ENCODE data around the gene ABHD17C.
A peak's percentile ranks its signal among the peaks of the same experiment; 100 is the strongest.

ABHD17C gene

DNA sequence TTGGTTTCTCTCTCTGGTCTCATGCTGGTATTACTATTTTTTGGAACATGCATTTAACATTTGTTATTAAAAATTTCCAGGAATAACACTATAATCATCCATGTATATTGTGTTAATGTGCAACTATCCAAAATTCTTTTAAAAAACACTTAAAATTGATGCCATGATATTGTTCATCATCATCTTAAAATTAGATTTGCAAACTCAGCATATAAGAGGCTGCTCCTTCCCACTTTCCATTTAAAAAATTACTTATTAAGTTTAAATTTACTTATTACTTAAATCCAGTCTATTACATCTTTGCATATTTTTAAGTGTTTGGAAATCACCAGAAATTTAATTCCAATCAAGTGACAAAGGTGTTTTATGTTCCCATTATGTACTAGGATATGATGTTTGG is 5.8 kb upstream of the ABHD17C start:
- no peak overlapping the region for H3K4me3 ChIP-seq (ENCODE audit: low read length)
- TF ChIP-seq, protein P1, sequence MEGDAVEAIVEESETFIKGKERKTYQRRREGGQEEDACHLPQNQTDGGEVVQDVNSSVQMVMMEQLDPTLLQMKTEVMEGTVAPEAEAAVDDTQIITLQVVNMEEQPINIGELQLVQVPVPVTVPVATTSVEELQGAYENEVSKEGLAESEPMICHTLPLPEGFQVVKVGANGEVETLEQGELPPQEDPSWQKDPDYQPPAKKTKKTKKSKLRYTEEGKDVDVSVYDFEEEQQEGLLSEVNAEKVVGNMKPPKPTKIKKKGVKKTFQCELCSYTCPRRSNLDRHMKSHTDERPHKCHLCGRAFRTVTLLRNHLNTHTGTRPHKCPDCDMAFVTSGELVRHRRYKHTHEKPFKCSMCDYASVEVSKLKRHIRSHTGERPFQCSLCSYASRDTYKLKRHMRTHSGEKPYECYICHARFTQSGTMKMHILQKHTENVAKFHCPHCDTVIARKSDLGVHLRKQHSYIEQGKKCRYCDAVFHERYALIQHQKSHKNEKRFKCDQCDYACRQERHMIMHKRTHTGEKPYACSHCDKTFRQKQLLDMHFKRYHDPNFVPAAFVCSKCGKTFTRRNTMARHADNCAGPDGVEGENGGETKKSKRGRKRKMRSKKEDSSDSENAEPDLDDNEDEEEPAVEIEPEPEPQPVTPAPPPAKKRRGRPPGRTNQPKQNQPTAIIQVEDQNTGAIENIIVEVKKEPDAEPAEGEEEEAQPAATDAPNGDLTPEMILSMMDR (IDR thresholded peaks at IDR 0.05; ENCODE audit: insufficient read depth, low read depth, low read length, missing control alignments), result no peak
- DNase-seq (ENCODE audit: low read depth), result no peak

DNA sequence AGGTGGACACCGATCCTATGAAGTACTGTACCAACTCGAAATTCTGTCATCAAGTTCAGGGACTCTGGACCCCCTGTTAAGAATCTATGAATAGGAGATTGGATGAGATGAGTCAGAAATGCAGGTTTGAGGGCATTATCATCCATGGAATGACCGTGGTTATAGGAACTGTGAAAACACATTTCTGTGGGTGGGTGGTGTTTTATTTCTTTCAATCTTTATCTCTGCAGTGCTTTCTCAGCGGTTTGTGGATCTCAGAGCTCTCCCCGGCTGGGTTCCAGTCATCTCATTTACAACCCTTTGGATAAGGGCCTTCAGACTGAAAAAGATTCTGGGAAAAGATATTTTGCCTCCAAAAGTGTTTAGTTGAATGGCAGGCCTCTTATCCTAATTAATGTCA is 5.4 kb upstream of the ABHD17C start:
- TF ChIP-seq, protein P1 (IDR thresholded peaks at IDR 0.05; ENCODE audit: insufficient read depth, low read depth, low read length, missing control alignments), result no peak
- H3K4me3 ChIP-seq (ENCODE audit: low read length), result no peak overlapping the region
- no peak for DNase-seq (ENCODE audit: low read depth)

DNA sequence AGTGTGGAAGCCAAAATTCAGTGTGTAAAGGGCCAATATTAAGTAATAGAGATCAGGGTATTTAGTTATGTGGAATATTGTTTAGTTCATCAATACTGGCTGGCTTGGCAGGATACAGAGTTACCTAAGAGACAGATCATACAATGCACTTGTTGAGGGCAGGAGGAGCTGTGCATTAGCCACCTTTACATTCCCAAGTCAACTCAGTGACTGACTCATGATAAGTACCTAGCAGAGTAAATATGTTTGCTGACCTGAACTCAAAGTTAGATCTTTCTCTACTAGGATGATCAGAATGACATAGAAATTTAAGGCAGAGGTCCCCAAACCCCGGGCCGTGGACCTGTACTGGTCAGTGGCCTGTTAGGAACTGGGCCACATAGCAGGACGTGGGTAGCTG is 3.5 kb upstream of the ABHD17C start:
- DNase-seq (ENCODE audit: low read depth), result peak; percentile 69
- H3K4me3 ChIP-seq (ENCODE audit: low read length), result no peak overlapping the region
- TF ChIP-seq, protein P1 (IDR thresholded peaks at IDR 0.05; ENCODE audit: insufficient read depth, low read depth, low read length, missing control alignments), result no peak

DNA sequence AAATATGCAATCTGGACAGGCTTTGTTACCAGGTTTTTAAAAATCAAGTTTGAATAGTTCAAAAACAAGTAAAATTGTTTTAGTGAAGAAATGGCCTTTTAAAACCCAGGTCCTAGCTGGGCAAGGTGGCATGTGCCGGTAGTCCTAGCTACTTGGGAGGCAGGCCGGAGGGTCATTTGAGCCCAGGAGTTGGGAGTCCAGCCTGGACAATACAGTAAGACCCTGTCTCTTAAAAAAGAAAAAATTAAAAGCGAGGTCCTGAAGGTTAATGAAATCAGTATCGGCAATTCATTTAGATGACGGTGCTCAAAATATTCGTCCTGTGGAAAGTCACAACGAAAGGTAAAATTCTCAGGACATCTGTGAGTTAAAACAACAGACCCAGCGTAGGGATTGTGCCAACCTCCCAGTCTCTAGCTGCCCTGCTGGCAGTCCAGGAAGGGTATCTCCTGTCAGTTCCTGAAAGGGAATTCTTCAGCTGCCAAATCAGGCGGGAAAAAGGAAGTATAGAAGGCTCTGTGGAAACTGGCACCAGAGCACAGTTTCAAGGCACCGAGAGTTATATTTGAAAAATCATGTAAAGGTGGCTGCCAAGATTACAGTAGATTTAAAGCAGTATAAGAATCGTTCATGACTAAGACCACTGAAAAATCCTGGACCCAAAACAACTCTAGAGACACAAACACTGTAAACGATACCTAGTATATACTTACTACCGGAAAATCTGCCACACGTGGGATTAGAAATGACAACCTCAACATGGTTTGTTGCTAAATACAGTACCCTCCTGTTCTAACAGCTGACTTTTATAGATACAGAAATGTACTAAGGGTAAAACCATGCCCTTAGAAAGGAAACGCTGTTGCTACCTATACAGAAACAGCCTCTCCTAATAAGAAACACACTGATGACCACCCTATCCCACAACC is 1.2 kb upstream of the ABHD17C start:
- H3K4me3 ChIP-seq (ENCODE audit: low read length), result peak overlapping the region; percentile 75
- TF ChIP-seq, protein P1 (IDR thresholded peaks at IDR 0.05; ENCODE audit: insufficient read depth, low read depth, low read length, missing control alignments), result peak; percentile 4
- no peak for DNase-seq (ENCODE audit: low read depth)

DNA sequence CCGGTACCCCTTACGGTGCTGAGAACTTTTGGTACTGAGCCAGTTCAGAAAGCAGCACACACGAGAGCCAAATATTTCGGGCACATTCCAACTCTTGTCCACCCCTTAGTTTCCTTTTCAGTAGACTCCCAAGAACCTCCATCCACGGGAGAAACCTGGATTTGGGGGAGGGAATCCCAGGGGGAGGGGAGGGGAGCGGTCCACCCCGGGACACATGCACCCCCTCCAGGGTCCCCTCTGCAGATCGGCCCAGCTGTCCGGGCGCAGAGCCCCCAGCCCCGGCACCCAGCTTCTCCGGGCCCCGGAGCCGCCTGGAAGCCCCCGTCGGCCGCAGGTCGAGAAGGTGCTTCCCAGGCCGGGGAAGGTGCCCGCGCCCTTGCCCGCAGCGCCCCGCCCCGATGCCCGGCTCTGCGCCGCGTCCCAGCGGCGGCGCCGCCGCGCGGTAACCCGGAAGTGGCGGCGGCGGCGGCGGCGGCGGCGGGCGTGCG is 455 bp upstream of the ABHD17C start:
- H3K4me3 ChIP-seq (ENCODE audit: low read length), result peak overlapping the region; percentile 75
- no peak for DNase-seq (ENCODE audit: low read depth)
- TF ChIP-seq, protein P1 (IDR thresholded peaks at IDR 0.05; ENCODE audit: insufficient read depth, low read depth, low read length, missing control alignments), result no peak

DNA sequence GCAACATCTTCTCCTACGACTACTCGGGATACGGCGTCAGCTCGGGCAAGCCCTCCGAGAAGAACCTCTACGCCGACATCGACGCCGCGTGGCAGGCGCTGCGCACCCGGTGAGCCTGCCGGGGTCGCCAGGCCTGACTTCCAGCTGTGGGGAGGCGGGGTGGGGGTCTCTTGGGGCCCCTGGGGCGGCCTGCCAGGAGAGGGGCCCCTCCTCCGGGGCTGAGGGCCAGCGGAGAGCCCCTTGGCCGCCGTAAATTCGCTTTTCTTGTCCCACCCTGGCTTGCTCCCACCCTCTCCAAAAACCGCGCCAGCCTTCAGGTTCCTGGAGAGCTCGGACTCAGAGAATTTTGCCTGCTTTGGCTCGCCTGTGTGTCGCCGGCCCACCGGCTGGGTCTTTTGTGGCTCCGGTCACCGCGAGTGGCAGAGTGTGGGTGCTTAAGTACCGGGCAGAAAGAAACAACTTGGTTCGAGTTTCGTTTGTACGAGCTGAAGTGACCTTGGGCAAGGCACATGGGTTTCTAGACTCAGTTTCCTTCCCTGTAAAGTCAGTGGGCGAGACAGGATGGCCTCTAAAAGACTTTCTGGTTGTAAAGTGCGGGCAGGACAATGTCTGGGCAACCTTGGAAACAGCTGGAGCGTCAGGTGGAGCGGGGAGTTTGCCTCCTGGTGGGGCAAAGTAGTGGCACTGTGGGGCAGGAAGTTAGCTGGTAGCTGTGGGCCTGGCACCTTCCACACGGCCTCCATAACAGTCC is 976 bp downstream of the ABHD17C start:
- H3K4me3 ChIP-seq (ENCODE audit: low read length), result peak overlapping the region; percentile 95
- peak; percentile 74 for DNase-seq (ENCODE audit: low read depth)
- TF ChIP-seq, protein P1 (IDR thresholded peaks at IDR 0.05; ENCODE audit: insufficient read depth, low read depth, low read length, missing control alignments), result peak; percentile 80
